NCI-H128 (cell line): ENCODE measurements around the gene SRXN1.

Experiments used
- DNase-seq: peaks from one replicate; lab custom pipeline; 2025; ENCODE audit not compliant: unreplicated experiment; lab: John Stamatoyannopoulos, UW

SRXN1 gene

GRCh38 chr20:637559-637958, 15.4 kb downstream of the SRXN1 start:
- DNase-seq, result no peak

GRCh38 chr20:635893-636338, 17.1 kb downstream of the SRXN1 start:
- DNase-seq, result no peak

GRCh38 chr20:635028-635892, 17.7 kb downstream of the SRXN1 start:
- DNase-seq, result no peak

DNA sequence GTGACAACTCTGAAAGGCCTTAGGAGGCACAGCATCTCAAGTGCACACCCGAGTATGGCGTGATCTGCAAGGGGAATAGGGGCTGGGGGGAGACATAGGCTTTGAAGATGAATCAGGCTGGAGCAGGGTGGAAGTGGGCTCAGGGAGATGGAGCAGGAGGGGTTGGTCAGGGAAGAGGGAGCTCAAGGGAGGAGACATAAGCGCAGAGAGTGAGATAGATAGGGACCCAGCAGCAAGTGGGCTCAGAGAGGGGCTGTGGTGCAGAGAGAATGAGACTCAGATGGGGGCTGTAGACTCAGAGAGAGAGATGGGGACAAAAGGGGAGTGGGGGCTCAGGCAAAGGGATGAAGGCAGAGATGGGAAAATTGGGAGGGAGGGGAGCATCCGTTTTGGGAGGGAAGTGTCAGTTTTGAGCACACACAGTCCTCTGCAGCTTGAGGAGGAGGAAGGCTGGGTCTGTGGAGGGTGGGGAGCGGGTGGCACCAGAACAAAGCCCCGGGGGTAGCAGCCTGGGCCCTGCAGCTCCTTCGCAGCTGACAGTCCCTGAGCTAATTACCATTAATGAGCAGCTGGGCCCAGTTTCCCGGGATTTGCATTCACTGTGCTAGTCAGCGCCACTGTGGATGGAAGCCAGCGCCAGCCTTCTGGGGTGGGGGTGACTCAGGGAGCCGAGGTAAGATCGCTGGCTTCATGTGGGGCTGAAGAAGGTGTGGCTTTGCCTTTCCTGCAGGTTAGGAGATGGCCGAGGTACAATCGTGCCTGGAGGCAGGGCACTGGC, 18.7 kb downstream of the SRXN1 start:
- no peak for DNase-seq

DNA sequence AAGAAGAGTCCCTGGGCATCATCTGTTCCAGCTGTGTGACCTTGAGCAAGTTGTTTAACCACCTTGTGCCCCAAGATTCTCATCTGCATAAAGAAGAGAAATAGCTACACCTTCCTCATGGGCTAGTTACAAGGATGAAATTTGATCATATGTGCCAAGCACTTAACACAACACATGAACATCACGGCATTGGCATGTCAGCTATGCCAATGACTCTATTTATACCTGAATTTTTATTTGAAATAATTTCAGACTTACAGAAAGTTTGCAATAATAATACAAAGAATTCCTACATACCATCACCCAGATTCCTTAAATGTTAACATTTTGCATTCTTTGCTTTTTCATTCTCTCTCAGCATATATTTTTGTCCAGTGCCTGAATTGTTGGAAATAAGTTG, 21.9 kb downstream of the SRXN1 start:
- no peak for DNase-seq

DNA sequence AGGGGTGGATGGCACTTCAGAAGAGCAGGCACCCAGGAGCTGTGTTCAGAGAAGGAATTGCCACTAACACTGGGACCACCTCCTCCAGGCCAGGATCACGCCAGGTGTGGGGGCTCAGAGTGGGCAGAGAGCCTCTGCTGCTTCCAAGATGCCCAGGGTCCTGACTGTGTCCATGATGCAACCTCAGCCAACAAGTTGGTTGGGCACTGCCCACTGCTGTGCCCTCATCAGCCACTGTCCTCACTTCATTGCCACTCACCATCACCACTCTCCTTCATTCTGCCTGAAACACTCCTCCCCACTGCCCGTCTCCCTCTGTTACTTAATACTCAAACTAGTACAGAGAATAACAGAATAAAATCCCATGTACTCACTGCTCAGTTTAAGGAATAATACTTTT, 26.4 kb downstream of the SRXN1 start:
- no peak for DNase-seq

GRCh38 chr20:625360-625932, 27.6 kb downstream of the SRXN1 start:
- no peak for DNase-seq

DNA sequence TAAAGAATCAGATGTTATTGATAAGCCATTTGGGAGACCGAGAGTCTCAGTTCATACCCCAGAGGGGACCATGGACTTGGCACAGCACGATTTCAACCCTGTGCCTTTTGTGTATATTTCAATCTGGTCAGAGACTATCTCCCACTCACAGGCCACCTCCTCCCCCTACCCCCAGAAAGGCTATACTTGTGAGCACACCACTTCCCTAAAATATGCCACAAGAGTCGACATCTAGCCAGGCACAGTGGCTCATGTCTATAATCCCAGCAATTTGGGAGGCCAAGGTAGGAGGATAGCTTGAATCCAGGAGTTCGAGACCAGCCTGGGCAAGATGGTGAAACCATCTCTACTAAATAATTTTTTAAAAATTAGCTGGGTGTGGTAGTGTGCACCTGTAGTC, 29.3 kb downstream of the SRXN1 start:
- no peak for DNase-seq

- no peak for DNase-seq
Measured at GRCh38 chr20:623021-623420, 30.0 kb downstream of the SRXN1 start.

DNA sequence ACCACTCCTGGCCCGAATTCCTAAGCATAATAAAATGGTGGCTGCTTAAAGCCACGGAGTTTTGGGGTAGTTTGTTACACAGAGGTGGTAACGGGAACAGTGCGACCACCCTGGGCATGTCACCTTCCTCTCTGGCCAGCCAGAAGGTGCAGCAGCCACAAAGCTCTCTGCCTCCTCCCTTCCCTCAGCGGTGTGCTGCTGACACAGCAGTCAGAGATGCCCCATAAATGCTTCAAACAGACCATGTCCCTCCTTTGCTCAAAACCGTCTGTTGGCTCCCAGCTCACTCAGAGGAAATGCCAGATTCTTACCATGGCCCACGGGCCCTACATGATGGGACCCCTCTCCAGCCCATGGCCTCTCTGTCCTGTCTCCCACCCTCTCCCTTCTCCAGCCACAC, 30.8 kb downstream of the SRXN1 start:
- no peak for DNase-seq

DNA sequence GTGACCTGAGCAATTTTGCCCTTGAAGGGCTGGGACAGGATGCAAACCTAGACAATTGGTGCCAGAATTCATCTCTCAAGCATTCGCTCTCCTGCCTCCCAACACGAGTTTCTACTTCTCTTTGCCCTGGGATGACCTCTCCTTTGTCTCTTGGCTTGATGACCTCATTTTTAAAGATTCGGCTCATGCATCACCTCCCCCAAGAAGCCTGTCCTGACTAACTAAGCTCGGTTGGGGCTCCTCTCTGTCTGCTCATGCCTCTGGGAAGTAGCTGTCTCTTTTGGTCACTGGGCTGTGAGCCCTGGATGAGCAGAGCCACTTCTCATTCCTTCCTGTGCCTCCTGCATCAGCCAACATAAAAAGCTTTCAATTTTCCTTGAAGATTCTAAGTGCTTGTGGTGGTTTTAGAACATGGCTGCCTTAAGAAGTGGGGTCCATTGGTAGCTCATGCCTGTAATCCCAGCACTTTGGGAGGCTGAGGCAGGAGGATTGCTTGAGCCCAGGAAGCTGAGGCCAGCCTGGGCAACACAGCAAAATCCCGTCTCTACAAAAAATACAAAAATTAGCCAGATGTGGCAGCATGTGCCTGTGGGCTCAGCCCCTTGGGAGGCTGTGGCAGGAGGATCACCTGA, 31.8 kb downstream of the SRXN1 start:
- DNase-seq, result no peak

- DNase-seq, result no peak
Measured at GRCh38 chr20:620246-620645, 32.8 kb downstream of the SRXN1 start.

- DNase-seq, result no peak
Measured at GRCh38 chr20:618980-619379, 34.0 kb downstream of the SRXN1 start.

- DNase-seq, result no peak
Measured at GRCh38 chr20:617934-618690, 34.9 kb downstream of the SRXN1 start.

DNA sequence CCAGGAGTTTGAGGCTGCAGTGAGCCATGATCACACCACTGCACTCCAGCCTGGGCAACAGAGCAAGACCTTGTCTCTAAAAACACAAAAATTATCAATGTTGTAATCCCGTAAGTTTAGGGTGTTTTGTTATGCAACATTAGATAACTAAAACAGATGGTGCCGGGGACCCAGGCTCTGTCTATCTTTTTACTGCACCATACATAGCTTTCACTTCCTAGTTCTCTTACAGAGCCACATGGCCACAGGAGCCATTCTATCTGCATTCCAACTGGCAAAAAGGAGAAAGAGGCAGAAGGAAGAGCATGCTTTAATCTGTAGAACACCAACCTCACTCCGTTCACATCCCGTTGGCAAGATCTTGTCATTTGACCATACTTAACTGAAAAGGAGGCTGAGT, 37.5 kb downstream of the SRXN1 start:
- DNase-seq, result no peak

GRCh38 chr20:611843-612185, 41.2 kb downstream of the SRXN1 start:
- DNase-seq, result no peak

- no peak for DNase-seq
Measured at GRCh38 chr20:611047-611842, 41.8 kb downstream of the SRXN1 start.

DNA sequence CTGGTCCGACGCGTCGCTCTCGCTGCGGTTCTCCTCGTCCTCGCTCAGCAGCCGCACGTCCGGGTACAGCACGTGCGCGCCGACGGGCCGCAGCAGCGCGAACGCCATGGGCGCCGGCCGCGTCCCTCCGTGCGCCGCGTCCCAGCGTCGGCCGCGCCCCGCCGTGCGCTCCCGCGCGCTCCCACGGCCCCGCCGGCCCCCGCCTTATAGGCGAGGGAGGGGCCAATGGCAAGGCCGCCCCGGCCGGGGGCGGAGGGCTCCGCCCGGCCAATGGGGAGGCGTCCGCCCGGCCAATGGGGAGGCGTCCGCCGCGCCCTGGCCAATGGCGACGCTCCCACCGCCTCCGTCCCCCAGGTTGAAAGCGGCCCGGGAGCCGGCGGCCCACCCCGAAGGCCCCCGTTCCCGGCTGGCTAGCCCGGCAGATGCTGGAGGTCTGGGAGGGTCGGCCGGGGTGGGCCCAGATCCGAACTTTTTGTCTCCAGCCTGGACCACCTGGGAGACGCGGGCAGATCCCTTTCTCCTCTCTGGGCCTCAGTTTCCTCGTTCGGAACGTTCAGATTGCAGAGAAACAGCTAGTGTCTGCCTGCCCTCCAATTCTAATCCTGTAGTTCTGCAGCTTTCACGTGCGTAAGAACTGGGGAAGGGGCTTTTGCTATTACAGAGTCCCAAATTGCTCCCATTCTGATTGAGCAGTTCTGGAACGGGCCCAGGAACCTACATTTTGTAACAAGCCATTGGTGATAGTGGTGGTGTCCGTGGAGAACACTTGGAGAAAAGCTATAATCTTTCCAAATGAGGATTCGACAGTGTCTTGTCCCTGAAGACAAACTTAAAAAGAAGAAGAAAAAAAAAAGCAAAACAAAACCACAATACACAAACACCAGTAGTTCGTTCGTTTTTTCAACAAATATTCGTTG, 42.6 kb downstream of the SRXN1 start, which contains the start of gene TCF15:
TSS of gene TCF15 (minus strand) at position 180 of the 917 bp plus-strand sequence. CDS start at position 108, 72 bp downstream.
- DNase-seq, result no peak
